Transverse colon (tissue), 4 donors: ENCODE measurements around the gene CLDN20.

Experiments
- EP300 ChIP-seq: sonication (generic); formaldehyde crosslinking; IDR thresholded peaks from one replicate; pipeline ENCODE4 v1.6.1; 2017; ENCODE audit warnings: antibody characterized with exemption, low read depth
- POLR2A ChIP-seq: fragments of 450-650 bp; IDR thresholded peaks from one replicate; pipeline ENCODE4 v1.6.1; 2016; ENCODE audit warnings: antibody characterized with exemption, mild to moderate bottlenecking, moderate library complexity
- POLR2AphosphoS5 ChIP-seq, 3 donors: sonication (generic); formaldehyde crosslinking; IDR thresholded peaks; one replicate each; pipeline ENCODE4 v1.6.1; 2016; ENCODE audit warnings: antibody characterized with exemption in 3 of 3
- TF ChIP-seq, protein P1 (sequence below), 5 experiments: fragments of 200-600 bp in 3 of 5; fragments of 450-650 bp in 2 of 5; sonication (generic) in 3 of 5; IDR thresholded peaks; 1 replicate in 2 of 5; 2 replicates in 3 of 5; pipeline ENCODE4 v1.5.1; 2016 to 2017; ENCODE audit warnings: antibody characterized with exemption in 5 of 5, inconsistent platforms in 3 of 5, mild to moderate bottlenecking in 2 of 5, moderate library complexity in 1 of 5

GRCh38 chr6:155270561-155271091, 6.8 kb downstream of the CLDN20 start:
- TF ChIP-seq POLR2A (no peak), POLR2AphosphoS5 (IDR thresholded peaks at IDR 0.05) (no peak), EP300 (no peak)
- TF ChIP-seq, protein P1, sequence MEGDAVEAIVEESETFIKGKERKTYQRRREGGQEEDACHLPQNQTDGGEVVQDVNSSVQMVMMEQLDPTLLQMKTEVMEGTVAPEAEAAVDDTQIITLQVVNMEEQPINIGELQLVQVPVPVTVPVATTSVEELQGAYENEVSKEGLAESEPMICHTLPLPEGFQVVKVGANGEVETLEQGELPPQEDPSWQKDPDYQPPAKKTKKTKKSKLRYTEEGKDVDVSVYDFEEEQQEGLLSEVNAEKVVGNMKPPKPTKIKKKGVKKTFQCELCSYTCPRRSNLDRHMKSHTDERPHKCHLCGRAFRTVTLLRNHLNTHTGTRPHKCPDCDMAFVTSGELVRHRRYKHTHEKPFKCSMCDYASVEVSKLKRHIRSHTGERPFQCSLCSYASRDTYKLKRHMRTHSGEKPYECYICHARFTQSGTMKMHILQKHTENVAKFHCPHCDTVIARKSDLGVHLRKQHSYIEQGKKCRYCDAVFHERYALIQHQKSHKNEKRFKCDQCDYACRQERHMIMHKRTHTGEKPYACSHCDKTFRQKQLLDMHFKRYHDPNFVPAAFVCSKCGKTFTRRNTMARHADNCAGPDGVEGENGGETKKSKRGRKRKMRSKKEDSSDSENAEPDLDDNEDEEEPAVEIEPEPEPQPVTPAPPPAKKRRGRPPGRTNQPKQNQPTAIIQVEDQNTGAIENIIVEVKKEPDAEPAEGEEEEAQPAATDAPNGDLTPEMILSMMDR (IDR thresholded peaks at IDR 0.05) = no peak
